ENCODE results near the gene LGALS8.

The LGALS8 gene

DNA sequence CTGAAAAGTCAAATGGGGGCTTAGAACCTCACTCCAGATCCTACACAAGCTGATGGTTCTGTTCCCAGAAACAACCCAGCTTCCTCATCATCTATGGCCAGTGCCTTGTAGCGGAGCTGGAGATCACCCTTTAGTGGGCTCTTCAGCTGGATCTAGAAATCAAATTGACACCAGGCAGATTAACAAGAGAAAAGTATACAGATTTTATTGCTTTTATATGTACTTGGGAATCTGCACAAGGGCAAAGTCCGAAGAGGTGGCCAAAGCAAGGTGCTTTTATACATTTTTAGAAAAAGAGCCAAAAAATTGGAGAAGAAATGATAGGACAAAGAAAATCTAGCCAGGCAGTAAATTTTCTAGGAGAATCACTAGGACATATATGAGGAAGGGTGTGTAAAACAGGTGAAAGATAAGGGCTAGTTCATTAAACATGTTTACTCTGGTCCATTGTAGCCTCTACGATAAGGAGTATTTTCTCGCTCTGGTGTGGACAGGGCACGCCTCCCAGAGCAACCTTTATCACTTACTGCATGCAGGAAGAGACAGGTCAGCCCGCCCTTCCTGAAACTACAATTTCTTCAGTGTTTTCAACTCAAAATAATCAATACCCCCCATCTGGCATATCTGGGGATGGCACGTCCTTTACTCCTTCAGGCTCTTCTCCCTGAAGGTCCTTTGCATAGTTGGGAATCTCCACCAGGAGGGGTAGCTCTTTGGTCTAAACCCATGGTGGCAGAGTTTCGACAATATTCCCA, 14.0 kb upstream of the LGALS8 start:
- DNase-seq: no peak

DNA sequence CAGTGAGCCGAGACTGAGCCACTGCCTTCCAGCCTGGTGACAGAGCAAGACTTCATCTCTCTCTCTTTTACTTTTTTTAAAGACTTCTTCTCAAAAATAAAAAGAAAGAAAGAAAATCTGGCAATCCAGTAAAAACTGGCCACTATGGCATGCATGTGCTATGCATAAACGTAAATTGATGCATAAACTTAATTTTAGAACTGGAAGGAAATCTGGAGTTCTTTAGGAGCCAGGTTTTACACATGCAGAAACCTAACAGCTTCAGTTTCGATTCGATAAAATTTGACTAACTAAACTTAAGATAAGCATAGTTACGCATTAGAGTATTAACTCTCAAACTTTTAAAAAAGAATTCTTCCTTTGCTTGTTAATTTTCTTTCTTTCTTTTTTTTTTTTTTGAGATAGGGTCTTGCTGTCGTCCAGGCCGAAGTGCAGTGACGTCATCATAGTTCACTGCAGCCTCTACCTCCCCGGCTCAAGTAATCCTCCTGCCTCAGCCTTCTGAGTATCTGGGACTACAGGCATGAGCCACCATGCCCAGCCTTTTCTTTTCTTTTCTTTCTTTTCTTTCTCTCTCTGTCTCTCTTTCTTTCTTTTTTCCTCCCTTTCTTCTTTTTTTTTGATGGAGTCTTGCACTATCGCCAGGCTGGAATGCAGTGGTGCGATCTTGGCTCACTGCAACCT, 11.9 kb upstream of the LGALS8 start:
- DNase-seq: no peak

DNA sequence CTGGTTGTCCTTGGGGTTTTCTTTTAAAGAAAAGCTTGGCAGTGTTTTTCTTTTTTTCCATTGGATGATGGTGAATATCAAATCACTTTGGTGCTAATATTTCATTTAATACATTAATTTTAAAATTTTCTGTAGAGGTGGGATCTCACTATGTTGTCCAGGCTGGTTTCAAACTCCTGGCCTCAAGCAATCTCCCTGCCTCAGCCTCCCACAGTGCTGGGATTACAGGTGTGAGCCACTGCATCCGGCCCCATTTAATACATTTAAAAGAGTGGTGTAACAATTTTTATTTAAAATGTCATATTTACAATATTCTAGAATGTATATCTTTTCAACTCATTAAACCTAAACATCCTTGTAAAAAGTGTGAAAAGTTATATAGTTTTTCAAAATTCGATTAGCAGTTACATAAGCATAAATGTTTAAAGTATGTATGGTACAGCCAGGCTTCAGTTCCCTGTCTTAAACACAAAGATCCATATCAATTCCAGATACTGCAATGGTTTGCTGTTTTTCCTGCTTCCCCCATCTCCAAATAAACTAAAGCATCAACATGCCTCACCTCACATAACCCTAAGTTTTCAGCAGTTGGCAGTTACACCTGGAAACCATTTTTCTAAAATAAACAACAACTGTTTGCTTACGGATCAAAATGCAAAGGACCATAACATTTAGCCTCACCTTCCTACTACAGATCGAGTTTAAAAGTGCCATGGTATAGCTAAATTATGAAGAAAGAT, 8.9 kb upstream of the LGALS8 start:
- DNase-seq: no peak

DNA sequence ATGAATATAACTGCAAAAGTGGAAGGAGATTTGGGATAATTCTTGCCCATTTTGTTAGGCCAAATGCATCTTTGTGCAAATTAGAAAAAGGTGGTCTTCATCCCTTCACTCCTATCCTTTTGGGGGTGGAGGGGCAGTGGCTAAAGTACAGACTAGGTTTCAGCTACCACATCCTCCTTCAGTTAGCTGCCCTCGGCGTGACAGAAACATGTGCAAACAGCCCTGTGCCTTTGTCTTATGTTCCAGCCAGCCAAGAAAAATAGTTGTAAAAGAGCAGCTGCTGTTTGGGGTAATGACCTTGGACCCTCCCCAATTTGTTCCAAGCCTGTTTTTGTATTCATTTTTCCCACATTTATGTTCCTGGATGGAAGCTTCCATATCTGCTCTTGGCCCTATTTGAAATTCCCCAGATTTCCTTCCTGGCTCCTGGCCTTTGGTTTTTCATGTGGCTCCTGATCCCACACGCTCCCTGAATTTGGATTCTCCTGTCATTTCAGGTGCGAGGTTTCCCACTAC, 8.3 kb upstream of the LGALS8 start:
- no peak for DNase-seq

DNA sequence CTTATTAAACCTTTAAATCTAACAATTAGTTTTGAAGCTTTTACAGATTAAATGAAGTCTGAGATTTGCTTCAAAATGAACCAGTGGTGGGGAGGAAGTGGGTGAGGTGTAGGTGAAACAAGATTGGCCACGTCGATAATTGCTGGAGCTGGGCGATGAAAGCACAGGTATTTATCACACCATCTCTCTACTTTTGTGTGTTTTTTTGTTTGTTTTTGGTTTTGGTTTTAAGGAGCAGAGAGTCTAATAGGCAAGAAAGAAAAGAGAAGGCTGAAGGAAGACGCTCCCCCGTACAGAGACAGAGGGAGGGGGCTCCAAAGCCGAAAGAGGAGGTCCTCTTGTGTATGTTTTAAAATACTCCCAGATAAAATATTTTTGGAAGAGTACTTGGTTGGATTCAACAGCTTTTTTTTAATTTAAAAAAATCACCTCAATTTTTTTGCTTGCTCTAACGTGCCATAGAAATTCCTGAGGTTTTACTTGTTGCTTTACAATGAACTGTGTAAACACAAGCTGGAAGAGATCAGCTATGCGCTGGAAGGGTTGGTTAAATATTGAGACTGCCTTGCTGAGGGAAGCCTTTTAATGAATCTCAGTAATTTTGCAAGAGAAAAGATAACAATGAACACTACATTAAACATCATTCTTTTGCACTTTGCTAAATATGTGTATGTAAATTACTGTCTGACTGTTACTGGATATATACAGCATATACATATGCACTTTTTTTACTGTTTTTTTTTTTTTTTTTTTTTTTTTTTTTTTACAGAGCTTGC, 6.7 kb upstream of the LGALS8 start:
- no peak for DNase-seq

DNA sequence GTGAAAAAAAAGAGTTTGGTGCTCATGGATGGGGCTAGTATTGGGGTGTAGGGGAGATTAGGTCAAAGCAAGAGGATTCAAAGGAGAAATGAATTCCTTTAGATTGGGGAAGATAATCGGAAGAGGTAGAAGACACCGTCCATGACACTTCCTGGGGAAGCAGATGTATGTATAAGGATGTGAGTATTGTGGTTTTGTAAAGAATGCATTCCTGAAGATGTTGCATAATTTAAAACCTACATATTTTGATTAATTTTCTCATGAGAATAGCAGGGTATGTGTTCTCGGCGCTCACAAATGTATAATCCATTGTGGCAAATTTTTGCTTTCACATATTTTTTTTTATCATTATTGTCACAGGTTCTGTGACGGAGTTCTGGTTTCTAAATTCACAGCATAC, 5.5 kb upstream of the LGALS8 start:
- no peak for DNase-seq

DNA sequence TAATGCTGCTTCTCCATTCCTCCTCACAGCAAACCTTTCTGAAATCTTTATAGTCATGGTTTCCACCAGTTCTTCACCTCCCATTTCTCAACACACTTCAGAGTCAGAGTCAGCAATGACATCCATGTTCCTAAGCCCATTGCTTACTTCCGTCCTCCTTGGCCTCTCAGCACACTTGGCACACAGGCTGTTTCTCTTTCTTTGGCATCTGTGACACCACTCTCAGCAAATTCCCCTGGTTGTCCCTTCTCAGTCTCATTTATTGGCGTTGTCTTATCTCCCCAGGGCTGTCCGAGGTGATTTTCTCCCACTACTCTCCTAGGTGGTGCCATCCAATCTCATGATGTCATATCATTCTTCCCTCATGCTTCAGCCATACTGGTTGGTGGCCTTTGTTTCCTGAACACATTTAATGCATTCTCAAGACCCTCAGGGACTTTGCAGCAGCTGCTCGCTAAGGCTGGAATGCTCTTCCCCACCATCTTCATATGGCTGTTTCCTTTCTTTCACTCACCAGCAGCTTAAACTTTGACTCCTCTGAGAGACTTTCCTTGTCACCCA, 3.3 kb upstream of the LGALS8 start:
- DNase-seq: no peak

DNA sequence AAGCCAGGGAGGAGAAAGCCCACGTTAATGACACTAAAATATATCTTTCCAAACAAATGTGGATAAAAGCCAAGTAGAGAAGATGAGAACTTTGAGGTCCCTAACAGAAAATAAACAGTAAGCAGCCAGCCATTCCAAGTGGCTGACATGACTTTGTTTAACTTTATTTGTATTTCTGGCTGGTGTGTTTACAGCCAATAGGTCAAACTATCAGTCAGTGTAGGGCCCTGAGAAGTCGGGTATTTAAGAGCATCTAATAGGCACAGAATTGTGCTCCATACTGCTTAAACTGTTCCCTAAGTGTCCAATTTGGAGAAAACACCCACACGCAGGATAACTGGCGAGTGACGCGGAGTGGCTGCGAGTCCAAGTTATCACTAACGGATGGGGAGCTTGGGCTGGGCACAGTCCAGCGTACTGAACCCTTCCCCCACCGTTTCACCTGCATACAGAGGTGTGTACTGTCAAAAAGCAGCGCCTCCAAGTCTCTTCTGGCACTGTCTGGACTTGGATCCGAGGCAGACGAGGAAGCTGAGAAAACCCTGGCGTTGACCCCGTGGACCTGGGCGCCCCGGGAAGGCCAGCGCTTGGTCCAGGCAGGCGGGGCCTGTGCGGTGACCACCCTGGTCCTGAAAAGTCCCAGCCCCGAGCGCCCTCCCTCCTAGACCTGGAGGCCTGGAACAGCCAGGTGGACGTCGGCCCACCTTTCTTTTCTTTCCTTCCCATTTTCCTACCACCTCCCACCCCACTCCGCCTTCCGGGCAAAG, 662 bp upstream of the LGALS8 start:
- no peak for DNase-seq

DNA sequence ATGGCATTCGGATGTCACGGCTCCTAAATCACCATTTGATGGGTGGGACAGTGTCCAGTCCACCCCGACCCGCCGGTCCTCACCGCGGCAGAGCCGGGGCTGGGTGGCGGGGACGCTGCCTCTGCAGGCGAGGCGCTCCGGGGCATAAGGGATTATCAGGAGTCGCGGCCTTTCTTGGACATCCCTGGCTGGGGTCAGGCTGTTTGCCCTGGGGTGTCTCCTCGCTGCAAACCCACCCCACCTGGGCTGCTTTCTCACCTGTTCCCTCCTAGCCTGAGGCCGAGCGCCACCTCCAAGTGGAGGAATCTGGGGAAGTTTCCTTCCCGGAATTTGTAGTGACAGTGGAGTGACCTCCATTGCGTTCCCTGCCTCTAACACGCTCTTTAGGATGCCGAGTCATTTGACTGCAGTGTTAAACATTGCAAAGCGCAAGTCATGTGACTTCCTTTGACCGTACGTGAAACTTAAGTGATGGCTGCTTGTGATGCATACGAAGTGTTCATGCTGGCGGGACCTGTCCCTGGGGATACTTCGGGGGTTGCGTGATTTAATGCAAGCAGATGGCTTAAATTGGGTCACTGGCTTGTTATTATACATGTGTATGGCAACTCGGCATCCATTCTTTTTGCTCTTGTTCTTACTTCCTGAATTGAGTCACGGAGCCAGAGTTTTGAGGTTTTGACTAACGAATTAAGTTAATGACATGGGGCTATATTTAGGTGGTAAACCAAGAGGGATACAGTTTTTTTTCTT, 536 bp downstream of the LGALS8 start:
- no peak for DNase-seq

DNA sequence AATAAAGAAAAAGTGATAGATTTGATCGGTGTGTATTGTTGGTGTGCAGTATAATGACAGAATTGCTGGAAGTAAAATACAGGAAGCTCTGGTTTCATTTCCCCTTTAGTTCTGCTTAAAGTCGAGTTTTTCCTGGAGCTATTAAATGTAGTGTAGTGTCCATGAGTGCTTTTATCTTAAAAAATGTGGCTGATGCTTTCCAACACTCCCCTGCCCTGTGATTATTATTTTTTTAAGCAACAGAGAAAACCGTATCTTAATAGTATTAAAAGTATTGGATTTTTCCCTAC, 1.1 kb downstream of the LGALS8 start:
- DNase-seq: no peak

DNA sequence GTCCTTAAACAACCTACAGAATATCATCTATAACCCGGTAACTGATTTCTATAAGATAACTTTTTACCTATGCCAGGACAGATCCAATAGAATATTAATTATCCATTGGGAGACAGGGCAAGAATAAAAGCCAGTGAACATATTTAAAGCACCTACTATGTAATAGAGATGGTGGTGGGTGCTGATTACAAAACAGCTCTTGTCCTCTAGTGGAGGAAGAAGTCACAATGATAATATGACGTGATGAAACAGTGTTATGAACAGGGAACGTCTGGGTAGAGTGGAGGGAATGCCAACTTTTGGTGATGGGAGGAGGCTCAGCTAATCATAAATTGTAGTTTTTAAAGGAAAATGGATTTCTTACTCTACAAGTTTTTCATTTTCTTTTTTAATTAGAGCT, 2.3 kb downstream of the LGALS8 start:
- DNase-seq: no peak

DNA sequence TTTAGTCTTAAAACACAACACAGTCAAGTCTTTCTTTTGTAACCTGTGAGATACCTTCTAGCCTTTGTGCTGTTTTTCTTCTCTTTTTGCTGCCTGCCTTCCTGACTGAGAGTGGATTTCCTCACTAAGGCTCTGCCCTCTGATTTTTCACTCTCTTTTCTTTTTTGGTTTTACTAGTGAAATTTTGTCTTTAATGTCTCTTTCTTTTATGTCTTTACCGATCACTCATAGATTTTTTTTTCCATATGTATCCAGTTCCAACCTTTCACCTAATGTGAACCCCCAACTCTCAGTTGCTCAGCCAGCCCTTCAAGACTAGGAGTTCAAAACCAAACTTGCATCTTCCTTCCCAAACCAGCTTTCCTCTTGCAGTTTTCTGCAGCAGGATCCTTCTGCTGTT, 6.5 kb downstream of the LGALS8 start:
- DNase-seq: no peak

DNA sequence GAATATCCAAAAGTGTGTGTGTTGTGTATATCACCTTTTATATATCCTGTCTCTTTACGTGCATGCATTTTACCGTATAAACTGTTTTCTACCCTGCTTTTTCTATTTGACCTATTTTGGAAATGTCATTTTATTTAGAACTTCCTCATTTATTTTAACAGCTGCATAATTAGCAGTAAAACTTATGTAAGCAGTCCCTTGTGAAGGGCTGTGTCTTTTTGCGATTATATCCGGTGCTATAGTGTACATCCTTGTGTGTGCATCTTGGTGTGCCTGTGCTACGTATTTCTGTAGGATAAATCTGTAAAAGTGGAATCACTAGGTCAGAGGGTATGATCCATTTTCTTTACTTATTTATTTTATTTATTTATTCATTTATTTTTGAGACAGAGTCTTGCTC, 7.2 kb downstream of the LGALS8 start:
- no peak for DNase-seq

DNA sequence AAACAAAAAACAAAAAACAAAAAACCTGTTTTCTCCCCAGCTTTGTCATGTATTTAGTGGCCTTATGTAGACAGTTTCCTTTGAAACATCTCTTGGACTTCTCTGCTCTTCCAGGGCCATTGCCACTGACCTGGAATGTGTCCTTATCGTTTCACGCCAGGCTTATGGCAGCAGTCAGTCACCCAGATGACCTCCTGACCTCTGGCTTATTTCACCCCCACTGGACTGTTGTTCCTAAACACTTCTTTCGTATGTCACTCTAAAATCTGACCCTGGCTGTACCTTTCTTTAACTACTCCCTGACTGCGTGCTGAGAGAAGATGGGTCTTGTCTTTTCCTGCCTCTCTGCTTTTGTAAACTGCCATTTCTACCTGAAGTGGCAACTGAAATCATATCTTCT, 9.1 kb downstream of the LGALS8 start:
- DNase-seq: no peak

DNA sequence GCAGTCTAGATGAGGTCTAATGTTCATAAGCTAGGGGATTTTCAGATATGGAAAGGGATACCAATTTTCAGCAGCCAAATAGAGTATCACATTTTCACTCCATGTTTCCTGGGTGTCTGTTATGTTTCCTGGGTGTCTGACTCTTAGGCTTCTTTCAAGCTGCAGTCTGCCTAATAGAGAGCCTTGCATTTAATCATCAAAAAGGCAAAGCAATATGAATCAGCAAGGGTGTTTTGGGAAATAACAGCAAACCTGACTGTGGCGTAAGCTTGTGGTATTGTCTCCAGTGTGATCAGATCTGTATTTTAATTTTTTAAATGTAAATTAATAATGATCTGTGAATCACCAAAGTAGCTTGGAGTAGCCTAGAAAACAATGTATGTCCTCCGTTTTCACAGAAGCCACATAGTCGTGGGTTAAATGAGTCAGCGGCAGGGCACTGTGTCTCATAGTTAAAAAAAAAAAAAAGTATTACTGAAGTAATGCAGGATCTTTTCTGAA, 10.4 kb downstream of the LGALS8 start:
- no peak for DNase-seq

DNA sequence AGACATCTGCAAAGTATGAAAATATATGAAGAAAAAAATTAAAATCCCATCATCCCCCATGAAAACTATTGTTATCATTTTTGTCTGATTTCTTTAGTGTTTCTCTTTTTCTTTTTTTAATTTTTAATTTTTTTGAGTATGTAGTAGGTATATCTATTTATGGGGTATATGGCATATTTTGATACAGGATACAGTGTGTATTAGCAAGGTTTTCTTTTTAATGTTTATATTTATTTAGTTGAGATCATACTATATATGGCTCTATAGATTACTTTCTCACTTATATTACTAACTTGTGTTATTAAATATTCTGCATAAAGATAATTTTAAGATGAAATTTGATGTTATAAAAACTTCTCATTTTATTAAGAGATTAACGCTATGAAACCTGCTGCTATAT, 11.4 kb downstream of the LGALS8 start:
- no peak for DNase-seq

DNA sequence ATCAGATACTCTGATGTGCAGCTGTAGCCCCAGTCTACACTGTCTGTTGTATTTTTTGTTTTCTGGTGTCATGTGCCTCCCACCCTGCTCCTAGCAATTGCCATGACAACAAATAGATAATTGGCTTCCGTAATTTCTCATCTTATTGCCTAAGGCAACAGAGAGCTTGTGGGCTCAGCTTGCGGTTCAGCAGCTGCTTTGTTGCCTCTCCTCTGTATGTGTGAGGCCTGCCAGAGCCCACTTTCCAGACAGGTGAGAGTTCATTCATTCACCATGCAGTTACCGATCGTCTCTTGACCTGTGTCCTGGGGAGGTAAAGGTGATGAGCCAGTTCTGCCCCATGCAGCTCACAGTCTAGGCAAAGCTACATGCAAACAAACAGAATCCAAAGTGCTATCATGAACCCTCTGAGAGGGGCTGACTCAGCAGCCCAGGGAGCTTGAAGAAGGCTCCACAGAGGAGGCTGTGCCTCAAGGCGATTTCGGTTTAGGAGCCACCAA, 11.9 kb downstream of the LGALS8 start:
- DNase-seq: no peak

DNA sequence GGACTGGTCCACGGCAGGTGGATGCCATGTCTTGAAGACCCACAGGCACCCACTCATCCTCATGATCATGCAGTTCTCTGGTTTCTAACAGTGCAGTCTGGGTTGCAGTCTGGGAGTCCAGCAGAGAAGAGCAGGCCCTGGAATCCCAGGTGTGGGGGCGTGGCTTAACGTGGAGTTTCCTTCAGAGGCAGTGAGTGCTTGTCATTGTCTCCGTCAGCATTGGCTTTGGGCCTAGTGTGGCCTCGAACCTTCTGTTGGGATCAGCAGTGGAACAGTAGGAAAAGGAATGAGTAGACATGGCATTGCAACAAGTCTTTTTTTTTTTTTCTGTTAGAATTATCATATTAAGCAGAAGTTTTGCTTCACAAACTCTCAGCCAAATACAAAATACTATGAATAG, 12.8 kb downstream of the LGALS8 start:
- DNase-seq: no peak

DNA sequence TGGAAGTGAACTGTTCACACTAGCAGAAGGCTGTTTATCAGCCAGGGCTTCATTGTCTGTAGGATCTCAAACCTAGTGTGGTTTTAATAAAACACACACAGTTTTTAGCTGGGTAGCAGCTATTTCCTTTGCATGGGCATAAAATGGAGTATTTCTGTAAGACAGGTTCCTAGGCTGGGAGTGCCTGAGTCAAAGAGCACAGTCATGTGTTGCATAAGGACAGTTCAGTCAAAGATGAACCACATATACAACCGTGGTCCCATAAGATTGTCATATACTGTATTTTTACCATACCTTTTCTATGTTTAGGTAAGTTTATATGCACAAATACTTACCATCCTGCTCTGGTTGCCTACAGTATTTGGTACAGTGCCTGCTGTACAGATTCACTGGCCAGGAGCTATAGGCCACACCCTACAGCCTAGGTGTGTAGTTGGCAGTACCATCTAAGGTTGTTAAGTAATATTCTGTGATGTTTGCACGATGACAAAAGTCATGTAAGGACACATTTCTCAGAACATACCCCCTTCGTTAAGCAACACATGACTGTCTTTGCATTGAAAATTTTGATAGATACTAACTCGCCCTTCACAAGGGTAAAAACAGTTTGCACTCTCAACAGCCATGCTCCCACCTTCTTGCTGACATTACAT, 17.2 kb downstream of the LGALS8 start:
- DNase-seq: no peak

DNA sequence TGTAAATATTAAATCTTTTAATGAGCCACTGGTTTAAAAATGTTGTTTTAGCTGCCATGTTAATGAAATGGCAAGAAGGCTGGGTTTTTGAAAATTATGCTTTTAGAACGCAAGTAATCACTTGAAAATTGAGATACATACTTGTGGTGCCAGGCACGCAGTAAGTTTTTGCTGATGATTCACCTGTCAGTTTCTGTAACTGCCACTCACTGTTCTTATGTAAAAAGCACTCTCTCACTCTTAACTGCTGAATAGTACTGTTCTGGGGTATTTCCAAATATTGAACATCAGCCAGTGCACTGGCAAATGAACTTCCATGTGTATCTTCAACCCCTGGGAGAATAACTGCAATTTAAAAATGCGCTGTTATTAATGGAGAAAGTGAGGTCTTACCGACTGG, 17.9 kb downstream of the LGALS8 start:
- no peak for DNase-seq

All from cortex of kidney (tissue), 1 donor.